ENCODE data around the gene DNAJB6.

DNAJB6 gene

DNA sequence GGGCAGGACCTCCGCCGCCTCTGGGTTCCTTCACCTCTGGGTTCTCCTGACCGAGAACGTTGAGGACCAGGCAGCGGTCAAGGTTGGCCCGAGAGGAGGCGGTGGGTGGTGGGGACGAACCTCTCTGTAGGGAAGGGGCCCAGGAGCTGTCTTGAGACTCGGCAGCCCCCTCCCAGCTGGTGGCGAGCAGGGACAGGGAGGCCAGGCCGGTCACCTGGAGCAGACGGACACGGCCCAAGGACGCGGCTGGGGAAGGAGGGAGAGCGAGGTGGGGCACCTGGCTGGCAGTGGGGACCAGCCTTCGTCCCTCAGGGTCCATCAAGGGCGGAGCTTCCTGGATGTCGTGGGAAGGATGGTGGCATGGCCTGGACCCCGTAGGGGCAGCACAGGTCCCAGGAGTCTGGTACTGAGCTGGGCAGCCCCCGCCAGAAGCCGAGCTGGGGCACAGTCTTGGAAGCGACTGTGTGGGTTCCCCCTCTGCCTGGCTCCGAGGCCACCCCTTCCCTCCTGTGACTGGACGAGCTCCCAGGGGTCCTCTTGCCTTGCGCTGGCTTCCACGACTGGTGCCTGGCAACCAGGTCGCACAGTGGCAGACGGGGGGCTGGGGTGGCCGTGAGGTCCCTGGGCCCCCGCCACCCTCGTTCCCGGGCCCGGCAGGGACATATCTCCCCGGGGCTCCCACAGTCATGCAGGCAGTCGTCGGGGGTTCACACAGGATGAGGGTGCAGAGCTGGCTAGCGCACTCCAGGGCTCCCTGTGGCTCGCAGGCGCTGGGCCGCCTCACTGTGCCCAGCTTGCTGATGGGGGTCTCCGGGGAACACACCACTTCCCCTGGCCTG lies 89.9 kb downstream of the DNAJB6 start:
- Histone ChIP-seq H3K23ac (ENCODE audit: low read length) (no peak overlapping the region), H2BK5ac (ENCODE audit: low read length) (no peak overlapping the region), H3K79me2 (ENCODE audit: control insufficient read depth, insufficient read depth, low read length) (no peaks in the 10 kb centered on the region), H3K4ac (ENCODE audit: low read depth, low read length) (no peak overlapping the region), H3K27me3 (ENCODE audit: insufficient read depth, low read length, poor library complexity) (no peaks in the 10 kb centered on the region), H3K36me3 (ENCODE audit: control insufficient read depth, insufficient read depth, low read length) (no peaks in the 10 kb centered on the region), H3K18ac (ENCODE audit: low read length) (no peak overlapping the region), H3K4me1 (ENCODE audit: control insufficient read depth, low read depth, low read length) (no peaks in the 10 kb centered on the region), H2BK120ac (ENCODE audit: low read depth, low read length) (no peak overlapping the region), H3K79me1 (ENCODE audit: low read length) (no peaks in the 10 kb centered on the region), H3K4me2 (ENCODE audit: low read length) (no peak overlapping the region), H3K4me3 (ENCODE audit: low read length) (no peak overlapping the region), H4K8ac (ENCODE audit: low read depth, low read length) (no peak overlapping the region), H4K5ac (ENCODE audit: low read length) (no peak overlapping the region), H3K27ac (ENCODE audit: low read depth, low read length) (no peak overlapping the region), H3K56ac (ENCODE audit: low read length) (no peak overlapping the region), H3K9ac (ENCODE audit: low read length) (no peak overlapping the region), H2AK5ac (ENCODE audit: low read length) (no peak overlapping the region), H2BK15ac (replicated peaks; ENCODE audit: low read depth) (no peak overlapping the region)
- WGBS (ENCODE audit: extremely low coverage, insufficient coverage, low lambda C conversion rate), result no CpG with 5 or more reads among the region's 42 CpGs
- DNase-seq, result no peak

GRCh38 chr7:157427811-157428553 lies 91.2 kb downstream of the DNAJB6 start:
- H3K27ac ChIP-seq (ENCODE audit: low read depth, low read length), result no peak overlapping the region

GRCh38 chr7:157428554-157428945 lies 91.7 kb downstream of the DNAJB6 start:
- H4K5ac ChIP-seq (ENCODE audit: low read length), result no peak overlapping the region
- H3K79me2 ChIP-seq (ENCODE audit: control insufficient read depth, insufficient read depth, low read length), result no peaks in the 10 kb centered on the region
- no peak for DNase-seq
- no peak overlapping the region for H3K56ac ChIP-seq (ENCODE audit: low read length)
- H3K4me3 ChIP-seq (ENCODE audit: low read length), result no peak overlapping the region
- peaks cover 3% of the 10 kb centered on the region for H3K4me1 ChIP-seq (ENCODE audit: control insufficient read depth, low read depth, low read length)
- H2BK5ac ChIP-seq (ENCODE audit: low read length), result no peak overlapping the region
- no peaks in the 10 kb centered on the region for H3K36me3 ChIP-seq (ENCODE audit: control insufficient read depth, insufficient read depth, low read length)
- H3K18ac ChIP-seq (ENCODE audit: low read length), result no peak overlapping the region
- no peak overlapping the region for H3K27ac ChIP-seq (ENCODE audit: low read depth, low read length)
- no peaks in the 10 kb centered on the region for H3K79me1 ChIP-seq (ENCODE audit: low read length)
- no CpG with 5 or more reads among the region's 12 CpGs for WGBS (ENCODE audit: extremely low coverage, insufficient coverage, low lambda C conversion rate)
- no peak overlapping the region for H3K4me2 ChIP-seq (ENCODE audit: low read length)
- no peak overlapping the region for H2BK120ac ChIP-seq (ENCODE audit: low read depth, low read length)
- H2BK15ac ChIP-seq (replicated peaks; ENCODE audit: low read depth), result no peak overlapping the region
- no peaks in the 10 kb centered on the region for H3K27me3 ChIP-seq (ENCODE audit: insufficient read depth, low read length, poor library complexity)
- no peak overlapping the region for H3K4ac ChIP-seq (ENCODE audit: low read depth, low read length)
- H3K23ac ChIP-seq (ENCODE audit: low read length), result no peak overlapping the region
- H2AK5ac ChIP-seq (ENCODE audit: low read length), result no peak overlapping the region
- H4K8ac ChIP-seq (ENCODE audit: low read depth, low read length), result no peak overlapping the region
- H3K9ac ChIP-seq (ENCODE audit: low read length), result no peak overlapping the region

More at GRCh38 chr7:157427811-157428553, 91.2 kb downstream of the DNAJB6 start:
- Histone ChIP-seq H3K79me1 (ENCODE audit: low read length) (no peaks in the 10 kb centered on the region), H3K79me2 (ENCODE audit: control insufficient read depth, insufficient read depth, low read length) (no peaks in the 10 kb centered on the region), H3K56ac (ENCODE audit: low read length) (no peak overlapping the region), H2BK15ac (replicated peaks; ENCODE audit: low read depth) (no peak overlapping the region), H3K9ac (ENCODE audit: low read length) (no peak overlapping the region), H4K5ac (ENCODE audit: low read length) (no peak overlapping the region), H3K4me3 (ENCODE audit: low read length) (no peak overlapping the region), H2BK120ac (ENCODE audit: low read depth, low read length) (no peak overlapping the region), H3K18ac (ENCODE audit: low read length) (no peak overlapping the region), H3K4ac (ENCODE audit: low read depth, low read length) (no peak overlapping the region), H3K4me2 (ENCODE audit: low read length) (no peak overlapping the region), H3K23ac (ENCODE audit: low read length) (no peak overlapping the region), H3K27me3 (ENCODE audit: insufficient read depth, low read length, poor library complexity) (no peaks in the 10 kb centered on the region), H3K36me3 (ENCODE audit: control insufficient read depth, insufficient read depth, low read length) (no peaks in the 10 kb centered on the region), H3K4me1 (ENCODE audit: control insufficient read depth, low read depth, low read length) (peaks cover 3% of the 10 kb centered on the region), H4K8ac (ENCODE audit: low read depth, low read length) (no peak overlapping the region), H2BK5ac (ENCODE audit: low read length) (no peak overlapping the region), H2AK5ac (ENCODE audit: low read length) (no peak overlapping the region)
- no peak for DNase-seq
- no CpG with 5 or more reads among the region's 23 CpGs for WGBS (ENCODE audit: extremely low coverage, insufficient coverage, low lambda C conversion rate)

- Histone ChIP-seq H3K9ac (ENCODE audit: low read length) (no peak overlapping the region), H3K27me3 (ENCODE audit: insufficient read depth, low read length, poor library complexity) (no peaks in the 10 kb centered on the region), H3K4ac (ENCODE audit: low read depth, low read length) (no peak overlapping the region), H3K56ac (ENCODE audit: low read length) (no peak overlapping the region), H2AK5ac (ENCODE audit: low read length) (no peak overlapping the region), H2BK15ac (replicated peaks; ENCODE audit: low read depth) (no peak overlapping the region), H3K18ac (ENCODE audit: low read length) (no peak overlapping the region), H3K4me1 (ENCODE audit: control insufficient read depth, low read depth, low read length) (peaks cover 3% of the 10 kb centered on the region), H3K27ac (ENCODE audit: low read depth, low read length) (no peak overlapping the region), H3K4me3 (ENCODE audit: low read length) (no peak overlapping the region), H2BK120ac (ENCODE audit: low read depth, low read length) (no peak overlapping the region), H3K4me2 (ENCODE audit: low read length) (no peak overlapping the region), H3K79me2 (ENCODE audit: control insufficient read depth, insufficient read depth, low read length) (no peaks in the 10 kb centered on the region), H4K5ac (ENCODE audit: low read length) (no peak overlapping the region), H3K23ac (ENCODE audit: low read length) (no peak overlapping the region), H4K8ac (ENCODE audit: low read depth, low read length) (no peak overlapping the region), H3K79me1 (ENCODE audit: low read length) (no peaks in the 10 kb centered on the region), H3K36me3 (ENCODE audit: control insufficient read depth, insufficient read depth, low read length) (no peaks in the 10 kb centered on the region), H2BK5ac (ENCODE audit: low read length) (no peak overlapping the region)
- DNase-seq, result no peak
- WGBS (ENCODE audit: extremely low coverage, insufficient coverage, low lambda C conversion rate), result no CpG with 5 or more reads among the region's 15 CpGs
These were observed 92.3 kb downstream of the DNAJB6 start for GRCh38 chr7:157429001-157429679.

- H3K27me3 ChIP-seq (ENCODE audit: insufficient read depth, low read length, poor library complexity), result no peaks in the 10 kb centered on the region
- no peak overlapping the region for H3K23ac ChIP-seq (ENCODE audit: low read length)
- WGBS (ENCODE audit: extremely low coverage, insufficient coverage, low lambda C conversion rate), result no CpG with 5 or more reads among the region's 6 CpGs
- H4K8ac ChIP-seq (ENCODE audit: low read depth, low read length), result no peak overlapping the region
- no peak overlapping the region for H3K18ac ChIP-seq (ENCODE audit: low read length)
- no peaks in the 10 kb centered on the region for H3K79me1 ChIP-seq (ENCODE audit: low read length)
- H3K4me2 ChIP-seq (ENCODE audit: low read length), result no peak overlapping the region
- H2BK120ac ChIP-seq (ENCODE audit: low read depth, low read length), result no peak overlapping the region
- H2BK5ac ChIP-seq (ENCODE audit: low read length), result no peak overlapping the region
- H3K56ac ChIP-seq (ENCODE audit: low read length), result no peak overlapping the region
- DNase-seq, result no peak
- no peak overlapping the region for H3K4me3 ChIP-seq (ENCODE audit: low read length)
- H3K4me1 ChIP-seq (ENCODE audit: control insufficient read depth, low read depth, low read length), result peaks cover 3% of the 10 kb centered on the region
- H3K27ac ChIP-seq (ENCODE audit: low read depth, low read length), result no peak overlapping the region
- H3K36me3 ChIP-seq (ENCODE audit: control insufficient read depth, insufficient read depth, low read length), result no peaks in the 10 kb centered on the region
- no peak overlapping the region for H3K4ac ChIP-seq (ENCODE audit: low read depth, low read length)
- no peak overlapping the region for H4K5ac ChIP-seq (ENCODE audit: low read length)
- H2BK15ac ChIP-seq (replicated peaks; ENCODE audit: low read depth), result no peak overlapping the region
- H2AK5ac ChIP-seq (ENCODE audit: low read length), result no peak overlapping the region
- no peaks in the 10 kb centered on the region for H3K79me2 ChIP-seq (ENCODE audit: control insufficient read depth, insufficient read depth, low read length)
- no peak overlapping the region for H3K9ac ChIP-seq (ENCODE audit: low read length)
These were observed 92.9 kb downstream of the DNAJB6 start for GRCh38 chr7:157429680-157430224.
